Kidney epithelial cell (primary cell): Measurements from ENCODE around the gene STARD13. TPM values are rescaled to one million over a fixed set of nuclear protein-coding genes. Genes with fewer than 3 reads are reported as not detected.

ENCODE experiments used
- DNase-seq: peaks from one replicate; pipeline ENCODE4 v3.0.0-alpha.2; 2010; ENCODE audit warnings: low read depth
- H3K27me3 ChIP-seq: 2 replicates; pipeline ENCODE4 v1.6.0; 2011; ENCODE audit warnings: low read length; ENCODE audit not compliant: control insufficient read depth, insufficient read depth
- H3K36me3 ChIP-seq: 2 replicates; pipeline ENCODE4 v1.5.1; 2011; ENCODE audit warnings: low read length; ENCODE audit not compliant: control insufficient read depth, insufficient read depth
- H3K4me3 ChIP-seq: 2 replicates; pipeline ENCODE4 v1.5.1; 2011; ENCODE audit warnings: low read depth, mild to moderate bottlenecking, control low read depth, low read length
- CTCF ChIP-seq: IDR thresholded peaks from 2 replicates; pipeline ENCODE4 v1.5.1; 2011; ENCODE audit warnings: mild to moderate bottlenecking, moderate library complexity, low read length, control low read depth, inconsistent platforms; ENCODE audit not compliant: insufficient read depth, poor library complexity, severe bottlenecking
- total RNA-seq: library from RNA; depleted of rRNA; stranded (reverse); fragments of >200 nt; gene quantifications from 2 replicates; pipeline ENCODE4 v1.2.3, GENCODE V29; 2015

Gene STARD13
- total RNA-seq, 1 donor from 2014 or later = 10.1 TPM

- H3K36me3 ChIP-seq = no peaks in the 10 kb centered on the region
- H3K27me3 ChIP-seq = no peaks in the 10 kb centered on the region
- no peak overlapping the region for H3K4me3 ChIP-seq
- TF ChIP-seq CTCF = no peak
- no peak for DNase-seq
These were observed 86.2 kb downstream of the STARD13 start for GRCh38 chr13:33199289-33199850.

GRCh38 chr13:33197541-33197971 lies 88.0 kb downstream of the STARD13 start:
- H3K4me3 ChIP-seq = no peak overlapping the region
- no peak for TF ChIP-seq CTCF
- H3K27me3 ChIP-seq = no peaks in the 10 kb centered on the region
- no peak for DNase-seq
- H3K36me3 ChIP-seq = no peaks in the 10 kb centered on the region

- Histone ChIP-seq H3K27me3 (no peaks in the 10 kb centered on the region), H3K36me3 (no peaks in the 10 kb centered on the region), H3K4me3 (no peak overlapping the region)
- DNase-seq = no peak
- no peak for TF ChIP-seq CTCF
These were observed 88.8 kb downstream of the STARD13 start for GRCh38 chr13:33196767-33197166.

- no peak for TF ChIP-seq CTCF
- Histone ChIP-seq H3K4me3 (no peak overlapping the region), H3K27me3 (no peaks in the 10 kb centered on the region), H3K36me3 (no peaks in the 10 kb centered on the region)
- no peak for DNase-seq
These were observed 89.7 kb downstream of the STARD13 start for GRCh38 chr13:33195693-33196464.

GRCh38 chr13:33194820-33195692 lies 90.5 kb downstream of the STARD13 start:
- no peaks in the 10 kb centered on the region for H3K27me3 ChIP-seq
- H3K36me3 ChIP-seq = no peaks in the 10 kb centered on the region
- no peak overlapping the region for H3K4me3 ChIP-seq
- no peak for TF ChIP-seq CTCF
- peak; percentile 80 for DNase-seq
